Measurements from ENCODE around the gene MAP4K5.

Gene MAP4K5

DNA sequence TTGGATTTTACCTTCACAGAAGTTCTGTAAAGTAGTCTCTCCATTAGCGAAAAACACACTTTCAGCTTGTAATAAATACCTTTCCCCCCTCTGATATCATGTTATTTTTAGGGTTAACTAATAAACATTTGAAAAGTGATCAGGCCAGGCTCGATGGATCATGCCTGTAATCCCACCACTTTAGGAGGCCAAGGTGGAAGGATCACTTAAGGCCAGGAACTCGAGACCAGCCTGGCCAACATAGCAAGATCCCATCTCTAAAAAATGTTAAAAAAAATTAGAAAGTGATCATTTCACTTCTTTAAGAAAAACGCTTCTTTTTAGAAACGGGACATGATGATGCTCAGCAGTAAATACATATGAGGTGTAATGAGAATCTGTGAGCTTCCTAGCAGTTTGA, 137.7 kb downstream of the MAP4K5 start:
- DNase-seq (ENCODE audit: low spot score), result no peak
- TF ChIP-seq, protein P1, sequence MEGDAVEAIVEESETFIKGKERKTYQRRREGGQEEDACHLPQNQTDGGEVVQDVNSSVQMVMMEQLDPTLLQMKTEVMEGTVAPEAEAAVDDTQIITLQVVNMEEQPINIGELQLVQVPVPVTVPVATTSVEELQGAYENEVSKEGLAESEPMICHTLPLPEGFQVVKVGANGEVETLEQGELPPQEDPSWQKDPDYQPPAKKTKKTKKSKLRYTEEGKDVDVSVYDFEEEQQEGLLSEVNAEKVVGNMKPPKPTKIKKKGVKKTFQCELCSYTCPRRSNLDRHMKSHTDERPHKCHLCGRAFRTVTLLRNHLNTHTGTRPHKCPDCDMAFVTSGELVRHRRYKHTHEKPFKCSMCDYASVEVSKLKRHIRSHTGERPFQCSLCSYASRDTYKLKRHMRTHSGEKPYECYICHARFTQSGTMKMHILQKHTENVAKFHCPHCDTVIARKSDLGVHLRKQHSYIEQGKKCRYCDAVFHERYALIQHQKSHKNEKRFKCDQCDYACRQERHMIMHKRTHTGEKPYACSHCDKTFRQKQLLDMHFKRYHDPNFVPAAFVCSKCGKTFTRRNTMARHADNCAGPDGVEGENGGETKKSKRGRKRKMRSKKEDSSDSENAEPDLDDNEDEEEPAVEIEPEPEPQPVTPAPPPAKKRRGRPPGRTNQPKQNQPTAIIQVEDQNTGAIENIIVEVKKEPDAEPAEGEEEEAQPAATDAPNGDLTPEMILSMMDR (IDR thresholded peaks at IDR 0.05; ENCODE audit: extremely low read depth, missing control alignments), result no peak

DNA sequence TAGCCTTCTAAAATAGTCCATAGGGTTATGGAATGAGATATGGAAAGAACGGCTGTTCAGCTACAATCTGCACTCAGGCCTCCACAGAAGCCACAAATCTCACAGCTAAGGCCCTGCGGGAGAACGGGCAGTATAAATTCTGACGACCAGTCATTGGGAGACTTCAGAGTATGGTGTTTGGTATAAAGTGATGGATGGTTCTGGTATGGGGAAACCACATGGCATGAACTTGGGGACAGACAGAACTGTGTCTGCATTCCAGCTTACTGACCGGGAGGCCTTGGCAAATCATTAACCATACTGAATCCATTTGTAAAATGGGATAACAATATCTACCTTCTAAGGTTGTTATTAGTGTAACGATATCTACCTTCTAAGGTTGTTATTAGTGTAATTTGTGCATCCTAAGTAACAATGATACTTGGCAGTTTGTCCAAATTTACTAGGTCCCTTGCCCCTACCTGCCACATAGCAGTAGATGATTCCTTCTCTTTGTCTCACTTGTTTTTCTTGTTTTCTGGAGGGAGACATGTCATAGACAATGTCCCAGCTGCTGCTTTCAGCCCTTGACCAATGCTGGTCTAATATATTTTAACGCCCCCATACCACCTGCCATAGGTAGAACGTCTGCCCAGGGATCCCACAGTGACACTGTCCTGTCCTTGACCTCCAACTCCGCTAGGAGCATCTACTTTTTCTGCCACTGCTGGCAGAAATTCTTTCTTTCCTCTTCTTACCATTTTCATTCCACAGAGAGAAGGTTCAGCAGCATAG, 142.5 kb downstream of the MAP4K5 start:
- no peak for DNase-seq (ENCODE audit: low spot score)
- TF ChIP-seq, protein P1 (IDR thresholded peaks at IDR 0.05; ENCODE audit: extremely low read depth, missing control alignments), result no peak

DNA sequence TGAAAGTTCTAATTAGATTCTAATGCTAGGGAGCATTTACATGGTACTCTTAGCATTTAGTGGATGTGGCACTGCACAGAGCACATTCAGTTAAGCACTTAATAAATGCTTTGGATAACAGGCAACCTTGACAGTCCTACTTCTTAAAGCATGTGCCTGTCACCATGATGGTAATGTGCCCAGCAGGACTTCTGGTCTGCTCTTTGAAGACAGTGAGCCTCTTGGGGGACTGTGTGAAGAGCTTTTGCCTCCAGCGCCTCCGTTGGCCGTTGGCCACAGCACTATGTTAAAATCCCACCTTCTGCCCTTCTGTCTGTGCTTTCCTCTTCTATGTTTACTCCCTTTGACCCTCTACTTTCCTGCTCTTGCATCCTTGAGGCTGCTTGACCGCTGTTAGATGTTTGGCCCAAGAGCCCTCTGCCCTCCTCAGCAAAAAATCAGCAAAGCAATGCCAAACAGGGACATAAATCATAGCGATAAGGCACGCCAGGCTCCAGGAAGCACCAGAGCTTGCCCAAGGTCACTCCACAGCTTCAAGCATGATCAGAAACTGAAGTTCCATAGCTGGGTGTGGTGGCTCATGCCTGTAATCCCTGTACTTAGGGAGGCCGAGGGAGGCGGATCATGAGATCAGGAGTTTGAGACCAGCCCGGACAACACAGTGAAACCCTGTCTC, 144.0 kb downstream of the MAP4K5 start:
- DNase-seq (ENCODE audit: low spot score), result no peak
- TF ChIP-seq, protein P1 (IDR thresholded peaks at IDR 0.05; ENCODE audit: extremely low read depth, missing control alignments), result no peak

DNA sequence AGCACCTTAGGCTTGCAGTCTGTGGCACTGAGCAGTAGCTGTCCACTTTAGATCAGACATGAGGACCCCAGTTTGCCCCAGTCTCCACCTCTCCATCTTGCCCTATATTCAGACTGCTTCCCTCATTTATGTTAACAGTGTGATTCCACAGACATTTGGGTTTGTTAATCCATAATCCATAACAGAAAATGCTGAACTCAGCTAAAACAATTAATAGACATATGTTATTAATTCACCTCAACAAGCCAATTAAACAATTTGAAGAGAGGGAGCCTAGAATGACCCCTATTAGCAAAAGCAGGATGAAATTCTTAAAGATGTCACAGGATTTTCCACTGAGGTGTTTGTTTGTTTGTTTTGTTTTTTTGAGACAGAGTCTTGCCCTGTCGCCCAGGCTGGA, 144.8 kb downstream of the MAP4K5 start:
- no peak for DNase-seq (ENCODE audit: low spot score)
- TF ChIP-seq, protein P1 (IDR thresholded peaks at IDR 0.05; ENCODE audit: extremely low read depth, missing control alignments), result no peak

DNA sequence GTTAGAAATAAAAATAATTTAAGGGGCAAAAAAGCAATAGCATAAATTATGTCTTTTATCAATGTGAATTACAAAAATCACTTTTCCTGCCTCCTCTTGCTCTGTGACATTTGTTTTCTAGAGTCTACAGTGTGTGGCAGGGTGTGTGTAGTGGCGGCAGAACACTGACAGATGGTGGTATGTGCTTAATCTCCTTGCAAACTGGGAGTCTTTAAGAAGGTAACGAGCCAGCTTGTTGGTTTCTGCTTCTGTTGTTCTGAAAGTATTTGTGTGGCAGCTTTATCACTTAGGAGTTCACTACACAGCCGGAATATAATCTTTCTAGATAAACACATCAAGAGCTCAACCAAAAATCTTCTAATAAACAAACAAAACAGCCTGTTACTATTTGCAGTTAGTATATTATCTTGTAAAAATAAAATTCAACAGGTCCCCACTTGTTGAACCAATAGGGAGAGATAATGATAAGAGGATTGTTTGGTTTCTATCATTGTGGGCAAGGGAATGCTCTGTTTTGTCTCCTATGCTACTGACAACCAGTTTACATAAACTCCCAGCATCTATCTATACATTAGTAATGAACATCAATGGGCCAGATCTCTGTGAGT, 148.6 kb downstream of the MAP4K5 start:
- TF ChIP-seq, protein P1 (IDR thresholded peaks at IDR 0.05; ENCODE audit: extremely low read depth, missing control alignments), result no peak
- no peak for DNase-seq (ENCODE audit: low spot score)

DNA sequence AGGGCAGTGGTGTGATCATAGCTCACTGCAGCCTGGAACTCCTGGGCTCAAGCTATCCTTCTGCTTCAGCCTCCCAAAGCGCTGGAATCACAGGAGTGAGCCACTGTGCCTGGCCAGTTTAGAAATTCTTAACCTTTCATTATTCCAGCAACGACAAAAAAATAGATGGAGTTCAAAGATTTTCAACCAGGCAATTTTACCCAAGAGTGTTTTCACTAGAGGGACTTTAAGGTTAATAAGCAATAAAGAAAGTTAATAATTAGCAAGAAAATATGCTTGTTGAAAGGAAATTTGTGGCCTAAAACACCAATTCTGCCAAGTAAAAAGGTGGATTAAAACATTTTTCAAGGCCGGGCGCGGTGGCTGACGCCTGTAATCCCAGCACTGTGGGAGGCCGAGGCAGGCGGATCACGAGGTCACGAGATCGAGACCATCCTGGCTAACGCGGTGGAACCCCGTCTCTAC, 150.5 kb downstream of the MAP4K5 start:
- TF ChIP-seq, protein P1 (IDR thresholded peaks at IDR 0.05; ENCODE audit: extremely low read depth, missing control alignments), result no peak
- no peak for DNase-seq (ENCODE audit: low spot score)

DNA sequence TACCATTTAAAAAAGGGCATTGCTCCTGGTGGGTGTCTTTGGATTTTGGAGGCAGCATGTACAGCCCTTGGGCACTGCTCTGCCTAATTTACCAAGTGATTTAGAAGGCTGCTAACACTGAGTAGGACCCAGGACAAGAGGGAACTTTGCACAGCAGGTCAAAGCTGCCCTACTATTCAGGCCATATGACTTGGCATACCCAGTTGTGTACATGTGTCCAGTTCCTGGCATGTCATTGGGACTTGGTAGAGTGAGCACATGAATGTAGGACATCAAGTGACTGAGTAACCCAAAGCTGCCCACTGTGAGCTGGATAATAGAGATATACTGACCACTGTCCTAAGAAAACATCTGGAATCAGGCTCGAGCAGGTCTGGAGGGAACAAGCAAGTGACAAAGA, 151.4 kb downstream of the MAP4K5 start:
- DNase-seq (ENCODE audit: low spot score), result no peak
- TF ChIP-seq, protein P1 (IDR thresholded peaks at IDR 0.05; ENCODE audit: extremely low read depth, missing control alignments), result no peak

Measured in GM20000 (cell line).